ENCODE data around the gene KCNJ12.

- TF ChIP-seq L3MBTL2 (conservative IDR thresholded peaks at IDR 0.05) (no peak; the same call in 1 of the 2 replicates), FOXK2 (IDR thresholded peaks at IDR 0.05) (no peak), CTBP1 (IDR thresholded peaks at IDR 0.05; ENCODE audit: borderline replicate concordance) (no peak), NFRKB (IDR thresholded peaks at IDR 0.05) (no peak), SUZ12 (IDR thresholded peaks at IDR 0.05) (no peak), ELF4 (IDR thresholded peaks at IDR 0.05) (no peak), SP1 (IDR thresholded peaks at IDR 0.05) (no peak), FOXM1 (IDR thresholded peaks at IDR 0.05; ENCODE audit: borderline replicate concordance) (no peak)
These were observed 5.7 kb upstream of the KCNJ12 start for GRCh38 chr17:21370430-21370829.

Measured in HEK293T (cell line).